ENCODE results near the gene MRPL3.

The MRPL3 gene

GRCh38 chr3:131537531-131537930 is 34.8 kb upstream of the MRPL3 start:
- no peak for TF ChIP-seq CTCF (IDR thresholded peaks at IDR 0.05; ENCODE audit: borderline replicate concordance, control extremely low read depth, extremely low read depth, insufficient read depth, missing control alignments)
- DNase-seq (ENCODE audit: low spot score) = no peak
- in situ Hi-C loops (cut with MboI; ENCODE audit: low sequenced_read_pairs, unreplicated experiment) = no loop called here

DNA sequence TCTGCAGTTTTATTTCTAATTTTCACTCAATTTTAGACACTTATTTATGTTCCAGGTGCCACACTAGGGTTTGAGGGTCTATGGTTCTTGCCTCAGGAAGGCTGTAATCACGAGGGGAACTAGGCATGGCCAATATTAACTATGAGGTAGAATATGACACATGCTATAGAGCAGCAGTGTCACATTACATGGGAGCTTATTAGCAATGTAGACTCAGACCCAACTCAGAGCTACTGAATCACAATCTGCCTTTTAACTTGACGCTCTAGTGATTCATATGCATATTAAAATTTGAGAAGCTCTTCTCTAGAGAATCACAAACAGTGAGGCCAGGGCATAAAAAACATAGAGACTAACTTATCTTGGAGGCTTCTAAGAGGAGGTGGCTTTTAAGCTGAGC is 32.8 kb upstream of the MRPL3 start:
- no peak for TF ChIP-seq CTCF (IDR thresholded peaks at IDR 0.05; ENCODE audit: borderline replicate concordance, control extremely low read depth, extremely low read depth, insufficient read depth, missing control alignments)
- no peak for DNase-seq (ENCODE audit: low spot score)
- in situ Hi-C loops (cut with MboI; ENCODE audit: low sequenced_read_pairs, unreplicated experiment) = no loop called here

- TF ChIP-seq CTCF (IDR thresholded peaks at IDR 0.05; ENCODE audit: borderline replicate concordance, control extremely low read depth, extremely low read depth, insufficient read depth, missing control alignments) = no peak
- in situ Hi-C loops (cut with MboI; ENCODE audit: low sequenced_read_pairs, unreplicated experiment) = no loop called here
- no peak for DNase-seq (ENCODE audit: low spot score)
Measured at GRCh38 chr3:131535131-131535530, 32.4 kb upstream of the MRPL3 start.

DNA sequence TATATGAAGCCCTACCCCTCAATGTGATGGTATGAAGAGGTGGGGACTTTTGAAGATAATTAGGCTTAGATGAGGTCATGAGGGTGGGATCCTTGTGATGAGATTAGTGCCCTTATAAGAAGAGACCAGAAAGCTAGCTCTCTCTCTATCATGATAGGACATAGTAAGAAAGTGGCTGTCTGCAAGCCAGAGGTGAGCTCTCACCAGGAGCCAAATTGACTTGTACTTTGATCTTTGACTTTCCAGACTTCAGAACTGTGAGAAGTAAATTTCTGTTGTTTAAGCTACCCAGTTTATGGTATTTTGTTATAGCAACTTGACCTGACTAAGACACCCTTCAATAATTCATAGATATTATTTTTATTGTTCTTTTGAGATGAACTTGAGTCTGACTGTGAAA is 29.9 kb upstream of the MRPL3 start:
- no peak for TF ChIP-seq CTCF (IDR thresholded peaks at IDR 0.05; ENCODE audit: borderline replicate concordance, control extremely low read depth, extremely low read depth, insufficient read depth, missing control alignments)
- in situ Hi-C loops (cut with MboI; ENCODE audit: low sequenced_read_pairs, unreplicated experiment) = no loop called here
- DNase-seq (ENCODE audit: low spot score) = no peak

DNA sequence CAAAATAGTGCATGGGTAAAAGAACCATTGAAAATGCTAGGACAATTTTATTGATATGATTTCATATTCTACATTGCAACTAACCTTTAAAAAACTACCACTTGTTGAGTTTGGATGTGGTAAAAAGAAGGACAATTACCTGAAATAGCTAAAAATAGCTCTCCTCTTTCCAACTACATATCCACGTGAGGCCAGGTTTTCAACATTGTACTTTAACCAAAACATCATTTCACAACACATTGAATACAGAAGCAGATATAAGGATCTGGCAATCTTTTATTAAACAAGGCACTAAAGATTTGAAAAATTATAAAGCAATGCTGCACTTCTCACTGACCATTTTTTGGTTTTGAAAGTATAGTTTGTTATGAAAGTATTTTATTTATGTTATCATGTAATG is 28.1 kb upstream of the MRPL3 start:
- in situ Hi-C loops (cut with MboI; ENCODE audit: low sequenced_read_pairs, unreplicated experiment) = no loop called here
- no peak for TF ChIP-seq CTCF (IDR thresholded peaks at IDR 0.05; ENCODE audit: borderline replicate concordance, control extremely low read depth, extremely low read depth, insufficient read depth, missing control alignments)
- no peak for DNase-seq (ENCODE audit: low spot score)

- no peak for TF ChIP-seq CTCF (IDR thresholded peaks at IDR 0.05; ENCODE audit: borderline replicate concordance, control extremely low read depth, extremely low read depth, insufficient read depth, missing control alignments)
- in situ Hi-C loops (cut with MboI; ENCODE audit: low sequenced_read_pairs, unreplicated experiment) = no loop called here
- DNase-seq (ENCODE audit: low spot score) = no peak
Measured at GRCh38 chr3:131530388-131530787, 27.6 kb upstream of the MRPL3 start.

- peak; percentile 36 for DNase-seq (ENCODE audit: low spot score)
- in situ Hi-C loops (cut with MboI; ENCODE audit: low sequenced_read_pairs, unreplicated experiment) = no loop called here
- TF ChIP-seq CTCF (IDR thresholded peaks at IDR 0.05; ENCODE audit: borderline replicate concordance, control extremely low read depth, extremely low read depth, insufficient read depth, missing control alignments) = peak; percentile 30
Measured at GRCh38 chr3:131526801-131527347, 24.1 kb upstream of the MRPL3 start.
